Stimulated activated naive CD8-positive, alpha-beta T cell treated with anti-CD3 and anti-CD28 coated beads, Interleukin-15, Interleukin-2, amounts not matched to agents 100 ng/mL and 50 ng/mL, for 24 hours (primary cell): ENCODE data around the gene RPS3A.
"Not testable (repeated sequence)": the region's sequence is repeated elsewhere in the genome, so short reads cannot be mapped to it uniquely, and the experiment has no call there.

Experiments used
- H3K27ac Mint-ChIP-seq: one replicate; pipeline ENCODE4 v1.8.0; 2021; ENCODE audit warnings: mild to moderate bottlenecking, mixed read lengths
- H3K27me3 Mint-ChIP-seq: one replicate; pipeline ENCODE4 v1.8.0; 2021; ENCODE audit warnings: mixed read lengths
- H3K36me3 Mint-ChIP-seq: one replicate; pipeline ENCODE4 v1.8.0; 2021; ENCODE audit warnings: low read depth, mixed read lengths
- H3K4me1 Mint-ChIP-seq: one replicate; pipeline ENCODE4 v1.8.0; 2021; ENCODE audit warnings: low read depth, mixed read lengths
- H3K4me3 Mint-ChIP-seq: one replicate; pipeline ENCODE4 v1.8.0; 2021; ENCODE audit warnings: mild to moderate bottlenecking, mixed read lengths
- H3K9me3 Mint-ChIP-seq: one replicate; pipeline ENCODE4 v1.8.0; 2021; ENCODE audit warnings: mixed read lengths

Gene RPS3A

DNA sequence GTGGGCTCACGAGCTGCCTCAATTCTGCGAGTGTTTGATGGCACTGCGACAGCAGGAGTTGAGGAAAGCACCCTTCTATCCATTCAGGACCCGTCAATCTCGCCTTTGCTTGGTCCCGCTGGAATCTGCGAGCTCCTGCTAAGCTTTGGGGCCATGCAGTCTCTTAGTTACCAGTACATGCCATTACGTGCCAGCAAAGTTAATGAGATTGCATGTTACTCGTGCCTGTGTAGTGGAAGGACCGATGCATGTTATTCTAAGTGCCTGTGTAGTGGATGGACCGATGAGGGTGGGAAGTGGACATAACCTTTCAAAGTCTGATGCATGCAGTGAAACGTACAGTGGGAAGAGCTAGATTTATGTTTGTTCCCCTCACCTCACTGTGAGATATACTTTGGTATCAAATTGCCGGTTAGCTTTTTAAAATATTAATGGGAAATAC lies 569 bp downstream of the RPS3A start:
- H3K4me1 Mint-ChIP-seq, result peaks cover 65% of the 10 kb centered on the region
- H3K27ac Mint-ChIP-seq, result peak overlapping the region; percentile 99
- peak overlapping the region; percentile 97 for H3K4me3 Mint-ChIP-seq
- no peaks in the 10 kb centered on the region for H3K27me3 Mint-ChIP-seq
- H3K36me3 Mint-ChIP-seq, result peaks cover 54% of the 10 kb centered on the region
- H3K9me3 Mint-ChIP-seq, result no peaks in the 10 kb centered on the region

GRCh38 chr4:151100531-151100930 lies 1.1 kb downstream of the RPS3A start:
- H3K4me1 Mint-ChIP-seq, result peaks cover 65% of the 10 kb centered on the region
- peak overlapping the region; percentile 97 for H3K4me3 Mint-ChIP-seq
- peaks cover 55% of the 10 kb centered on the region for H3K36me3 Mint-ChIP-seq
- no peaks in the 10 kb centered on the region for H3K9me3 Mint-ChIP-seq
- peak overlapping the region; percentile 99 for H3K27ac Mint-ChIP-seq
- H3K27me3 Mint-ChIP-seq, result no peaks in the 10 kb centered on the region

- no peaks in the 10 kb centered on the region for H3K27me3 Mint-ChIP-seq
- H3K4me3 Mint-ChIP-seq, result peak overlapping the region; percentile 48
- peaks cover 80% of the 10 kb centered on the region for H3K36me3 Mint-ChIP-seq
- H3K27ac Mint-ChIP-seq, result peak overlapping the region; percentile 45
- H3K4me1 Mint-ChIP-seq, result peaks cover 48% of the 10 kb centered on the region
- no peaks in the 10 kb centered on the region for H3K9me3 Mint-ChIP-seq
Observed at GRCh38 chr4:151103758-151104157, 4.3 kb downstream of the RPS3A start.

GRCh38 chr4:151104621-151105020 lies 5.2 kb downstream of the RPS3A start:
- H3K36me3 Mint-ChIP-seq, result peaks cover 80% of the 10 kb centered on the region
- H3K4me1 Mint-ChIP-seq, result peaks cover 41% of the 10 kb centered on the region
- H3K4me3 Mint-ChIP-seq, result no peak overlapping the region
- no peaks in the 10 kb centered on the region for H3K9me3 Mint-ChIP-seq
- H3K27me3 Mint-ChIP-seq, result no peaks in the 10 kb centered on the region
- peak overlapping the region; percentile 54 for H3K27ac Mint-ChIP-seq

DNA sequence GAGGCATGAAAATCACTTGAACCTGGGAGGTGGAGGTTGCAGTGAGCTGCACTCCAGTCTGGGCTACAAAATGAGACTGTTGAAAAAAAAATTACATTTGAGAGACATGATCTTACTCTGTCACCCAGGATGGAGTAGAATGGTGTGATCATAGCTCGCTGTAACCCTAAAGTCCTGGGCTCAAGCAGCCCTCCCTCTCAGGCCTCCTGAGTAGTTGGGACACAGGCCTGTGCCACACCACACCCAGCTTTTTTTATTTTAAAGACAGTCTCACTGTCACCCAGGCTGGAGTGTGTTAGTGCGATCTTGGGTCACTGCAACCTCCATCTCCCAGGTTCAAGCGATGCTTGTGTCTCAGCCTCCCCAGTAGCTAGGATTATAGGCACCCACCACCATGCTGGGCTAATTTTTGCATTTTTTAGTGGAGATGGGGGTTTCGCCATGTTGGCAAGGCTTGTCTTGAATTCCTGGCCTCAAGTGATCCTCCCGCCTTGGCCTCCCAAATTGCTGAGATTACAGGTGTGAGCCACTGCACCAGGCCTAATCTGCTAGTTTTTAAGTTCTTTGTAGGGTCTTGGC lies 6.1 kb downstream of the RPS3A start:
- Mint-ChIP-seq H3K27me3 (no peaks in the 10 kb centered on the region), H3K4me1 (peaks cover 36% of the 10 kb centered on the region), H3K36me3 (peaks cover 72% of the 10 kb centered on the region), H3K4me3 (no peak overlapping the region), H3K9me3 (no peaks in the 10 kb centered on the region), H3K27ac (no peak overlapping the region)

GRCh38 chr4:151107063-151107462 lies 7.6 kb downstream of the RPS3A start:
- Mint-ChIP-seq H3K27ac (no peak overlapping the region), H3K27me3 (no peaks in the 10 kb centered on the region), H3K9me3 (no peaks in the 10 kb centered on the region), H3K4me1 (peaks cover 24% of the 10 kb centered on the region), H3K36me3 (peaks cover 57% of the 10 kb centered on the region), H3K4me3 (no peak overlapping the region)

GRCh38 chr4:151110236-151110635 lies 10.8 kb downstream of the RPS3A start:
- Mint-ChIP-seq H3K4me1 (no peaks in the 10 kb centered on the region), H3K9me3 (no peaks in the 10 kb centered on the region), H3K27ac (no peak overlapping the region), H3K36me3 (peaks cover 35% of the 10 kb centered on the region), H3K27me3 (no peaks in the 10 kb centered on the region), H3K4me3 (no peak overlapping the region)

DNA sequence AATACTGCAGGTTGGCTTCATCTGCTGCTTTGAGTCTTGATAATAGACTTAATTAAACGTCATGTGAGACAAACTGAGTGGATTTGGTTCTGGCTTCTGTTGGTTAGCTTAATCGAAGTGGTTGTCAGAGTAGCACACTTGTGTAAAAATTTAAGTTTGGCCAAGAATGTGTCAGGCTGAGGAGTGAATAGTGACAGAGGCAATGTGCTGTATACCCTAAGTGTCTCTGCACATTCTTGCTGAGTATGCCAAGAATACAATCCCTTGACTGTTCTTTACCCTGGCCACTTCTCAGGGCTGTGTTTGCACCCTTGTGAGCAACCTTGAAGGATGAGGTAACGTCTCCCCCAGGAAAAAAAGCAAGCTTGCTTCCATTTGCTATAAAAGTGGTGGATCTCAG lies 14.9 kb downstream of the RPS3A start:
- H3K27me3 Mint-ChIP-seq, result no peaks in the 10 kb centered on the region
- no peak overlapping the region for H3K4me3 Mint-ChIP-seq
- peaks cover 7% of the 10 kb centered on the region for H3K36me3 Mint-ChIP-seq
- no peaks in the 10 kb centered on the region for H3K9me3 Mint-ChIP-seq
- H3K4me1 Mint-ChIP-seq, result no peaks in the 10 kb centered on the region
- H3K27ac Mint-ChIP-seq, result no peak overlapping the region

DNA sequence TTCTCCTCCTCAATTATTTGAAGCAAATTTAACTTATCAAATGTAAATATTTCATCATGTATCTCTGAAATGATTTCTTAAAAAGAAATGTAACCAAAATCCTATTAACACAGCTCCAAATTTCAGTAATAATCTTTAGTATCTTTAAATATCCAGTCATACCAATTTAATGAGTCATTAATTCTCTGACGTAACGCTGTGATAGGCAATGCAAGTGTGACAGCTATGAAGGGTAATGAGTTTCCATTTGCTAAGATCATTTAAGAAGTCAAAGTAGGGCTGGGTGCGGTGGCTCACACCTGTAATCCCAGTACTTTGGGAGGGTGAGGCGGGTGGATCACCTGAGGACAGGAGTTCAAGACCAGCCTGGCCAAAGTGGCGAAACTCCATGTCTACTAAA lies 15.6 kb downstream of the RPS3A start:
- no peaks in the 10 kb centered on the region for H3K27me3 Mint-ChIP-seq

DNA sequence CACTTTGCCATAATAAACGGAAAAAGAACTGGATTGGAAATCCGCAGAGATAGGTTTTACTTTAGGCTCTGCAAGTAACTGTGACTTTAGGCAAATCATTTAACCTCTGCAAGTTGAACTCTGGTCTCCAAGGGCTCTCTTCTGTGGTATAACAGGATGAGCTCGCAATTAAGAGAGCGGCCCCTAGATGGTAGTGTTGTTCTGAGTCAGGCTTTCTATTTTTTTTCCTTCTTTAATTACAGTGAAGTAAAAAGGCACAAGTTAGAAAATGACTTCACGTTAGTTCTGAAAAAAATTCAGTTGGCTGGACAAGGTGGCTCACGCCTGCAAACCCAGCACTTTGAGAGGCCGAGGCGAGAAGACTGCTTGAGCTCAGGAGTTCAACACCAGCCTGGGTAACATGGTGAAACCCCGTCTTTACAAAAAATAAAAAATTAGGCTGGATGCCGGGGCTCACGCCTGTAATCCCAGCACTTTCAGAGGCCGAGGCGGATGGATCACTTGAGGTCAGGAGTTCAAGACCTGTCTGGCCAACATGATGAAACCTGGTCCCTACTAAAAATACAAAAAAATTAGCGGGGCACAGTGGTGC lies 18.0 kb downstream of the RPS3A start:
- no peak overlapping the region for H3K4me3 Mint-ChIP-seq
- no peak overlapping the region for H3K27ac Mint-ChIP-seq
- H3K9me3 Mint-ChIP-seq, result no peaks in the 10 kb centered on the region
- peaks cover 7% of the 10 kb centered on the region for H3K36me3 Mint-ChIP-seq
- H3K27me3 Mint-ChIP-seq, result no peaks in the 10 kb centered on the region
- H3K4me1 Mint-ChIP-seq, result peaks cover 3% of the 10 kb centered on the region

More for the DNA sequence above, 15.6 kb downstream of the RPS3A start:
- Mint-ChIP-seq H3K4me3 (no peak overlapping the region), H3K27ac (no peak overlapping the region), H3K36me3 (peaks cover 7% of the 10 kb centered on the region), H3K4me1 (no peaks in the 10 kb centered on the region), H3K9me3 (no peaks in the 10 kb centered on the region)

- no peaks in the 10 kb centered on the region for H3K9me3 Mint-ChIP-seq
- no peaks in the 10 kb centered on the region for H3K36me3 Mint-ChIP-seq
- no peak overlapping the region for H3K27ac Mint-ChIP-seq
- H3K4me1 Mint-ChIP-seq, result no peaks in the 10 kb centered on the region
- no peaks in the 10 kb centered on the region for H3K27me3 Mint-ChIP-seq
- H3K4me3 Mint-ChIP-seq, result no peak overlapping the region
Observed at GRCh38 chr4:151129796-151130195, 30.4 kb downstream of the RPS3A start.

DNA sequence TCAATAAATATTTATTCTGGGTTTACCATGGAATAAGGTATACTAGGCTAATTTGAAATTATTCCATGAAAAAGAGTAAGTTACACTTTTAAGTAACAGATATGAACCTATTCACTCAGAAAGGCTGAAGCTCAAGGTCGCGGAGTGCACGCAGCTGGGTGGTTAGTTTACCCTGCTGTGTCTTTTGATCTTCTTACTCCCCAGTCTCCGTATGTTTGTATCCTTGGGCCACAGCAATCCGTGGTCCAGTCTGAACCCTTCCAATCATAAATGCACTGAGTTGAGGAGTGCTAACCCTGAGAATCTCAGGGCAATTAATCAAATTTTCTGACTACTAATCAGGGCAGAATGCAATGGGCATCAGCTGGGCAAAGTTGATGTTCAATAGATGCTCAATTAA lies 33.9 kb downstream of the RPS3A start:
- H3K27ac Mint-ChIP-seq, result no peak overlapping the region
- no peaks in the 10 kb centered on the region for H3K4me1 Mint-ChIP-seq

DNA sequence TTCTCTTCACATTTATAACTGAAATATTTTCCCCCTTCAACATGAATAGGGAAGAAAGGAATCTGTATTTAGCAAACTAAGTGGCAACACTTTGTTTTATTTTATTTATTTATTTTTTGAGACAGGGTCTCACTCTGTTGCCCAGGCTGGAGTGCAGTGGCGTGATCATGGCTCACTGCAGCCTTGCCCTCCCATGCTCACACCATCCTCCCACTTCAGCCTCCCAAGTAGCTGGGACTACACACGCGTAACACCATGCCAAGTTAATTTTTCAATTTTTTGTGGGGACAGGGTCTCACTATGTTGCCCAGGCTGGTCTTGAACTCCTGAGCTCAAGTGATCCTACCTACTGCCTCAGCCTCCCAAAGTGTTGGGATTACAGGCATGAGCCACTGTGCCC lies 36.6 kb downstream of the RPS3A start:
- not testable (repeated sequence) for H3K4me1 Mint-ChIP-seq, H3K9me3 Mint-ChIP-seq, H3K27ac Mint-ChIP-seq, H3K36me3 Mint-ChIP-seq, H3K27me3 Mint-ChIP-seq, H3K4me3 Mint-ChIP-seq

More for the DNA sequence above, 33.9 kb downstream of the RPS3A start:
- Mint-ChIP-seq H3K27me3 (no peaks in the 10 kb centered on the region), H3K36me3 (no peaks in the 10 kb centered on the region), H3K4me3 (no peak overlapping the region), H3K9me3 (no peaks in the 10 kb centered on the region)

DNA sequence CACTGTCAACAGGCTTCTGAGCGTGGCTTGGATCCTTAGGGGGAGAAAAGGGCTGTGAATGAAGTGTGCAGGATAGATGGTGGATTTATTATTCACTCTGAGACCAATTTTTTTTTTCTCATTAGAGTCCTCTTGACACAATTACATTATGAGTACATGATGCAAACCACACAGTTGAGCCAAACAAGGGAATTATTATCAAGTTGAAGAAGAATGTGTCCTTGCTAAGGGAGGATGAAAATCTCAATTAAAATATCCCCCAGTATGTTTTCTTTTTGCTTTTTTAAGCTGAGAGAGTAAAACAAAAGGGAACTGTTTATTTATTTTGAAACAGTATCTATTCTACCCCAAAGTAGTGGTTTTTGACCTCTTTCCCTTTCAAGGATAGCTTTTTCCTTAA lies 40.4 kb downstream of the RPS3A start:
- no peak overlapping the region for H3K27ac Mint-ChIP-seq
- no peaks in the 10 kb centered on the region for H3K4me1 Mint-ChIP-seq
- H3K9me3 Mint-ChIP-seq, result no peaks in the 10 kb centered on the region
- H3K4me3 Mint-ChIP-seq, result no peak overlapping the region
- H3K36me3 Mint-ChIP-seq, result no peaks in the 10 kb centered on the region
- H3K27me3 Mint-ChIP-seq, result no peaks in the 10 kb centered on the region

DNA sequence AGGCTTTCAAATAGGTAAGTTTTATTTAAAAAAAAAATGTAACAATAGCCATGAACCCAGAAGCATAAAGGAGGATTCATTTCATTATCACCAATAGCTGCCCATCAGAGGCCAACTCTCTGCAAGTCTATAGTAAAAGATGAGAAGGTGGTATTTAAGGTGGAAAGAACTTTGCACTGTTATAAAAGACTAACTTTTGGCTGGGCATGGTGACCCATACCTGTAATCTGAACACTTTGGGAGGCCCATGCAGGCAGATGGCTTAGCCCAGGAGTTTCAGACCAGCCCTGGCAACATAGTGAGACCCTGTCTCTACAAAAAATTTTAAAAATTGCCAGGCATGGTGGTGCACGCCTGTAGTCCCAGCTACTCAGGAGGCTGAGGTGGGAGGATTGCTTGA lies 43.3 kb downstream of the RPS3A start:
- Mint-ChIP-seq H3K27ac (no peak overlapping the region), H3K9me3 (no peaks in the 10 kb centered on the region), H3K27me3 (no peaks in the 10 kb centered on the region)

DNA sequence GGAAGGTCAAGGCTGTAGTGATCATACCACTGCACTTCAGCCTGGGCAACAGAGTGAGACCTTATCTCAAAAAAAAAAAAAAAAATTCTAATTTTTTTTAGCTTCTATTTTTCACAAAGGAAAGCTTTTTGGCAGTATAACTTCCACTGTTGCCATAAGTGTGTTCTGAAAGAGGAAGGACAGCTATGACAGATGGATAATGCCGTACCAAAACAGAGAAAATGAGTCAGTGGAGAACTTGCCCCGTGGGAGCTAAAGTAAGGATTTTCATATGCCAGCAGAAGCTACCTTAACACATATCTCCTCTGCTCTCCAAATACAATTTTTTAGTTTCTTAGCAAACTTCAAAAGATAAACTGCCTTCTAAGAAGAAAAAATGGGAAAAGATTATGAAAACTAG lies 43.7 kb downstream of the RPS3A start:
- no peaks in the 10 kb centered on the region for H3K9me3 Mint-ChIP-seq
- no peak overlapping the region for H3K4me3 Mint-ChIP-seq
- H3K36me3 Mint-ChIP-seq, result no peaks in the 10 kb centered on the region
- no peak overlapping the region for H3K27ac Mint-ChIP-seq
- H3K27me3 Mint-ChIP-seq, result no peaks in the 10 kb centered on the region
- no peaks in the 10 kb centered on the region for H3K4me1 Mint-ChIP-seq

More for the DNA sequence above, 43.3 kb downstream of the RPS3A start:
- Mint-ChIP-seq H3K4me3 (no peak overlapping the region), H3K4me1 (no peaks in the 10 kb centered on the region), H3K36me3 (no peaks in the 10 kb centered on the region)
